GM18519 (cell line): Measurements from ENCODE around the gene EME1.
"Not testable (repeated sequence)": the region's sequence is repeated elsewhere in the genome, so short reads cannot be mapped to it uniquely, and the experiment has no call there.

Experiments
- ATAC-seq: cut with Tn5 transposase; IDR thresholded peaks from one replicate; pipeline ENCODE4 v1.9.1; 2021; ENCODE audit warnings: mild to moderate bottlenecking, moderate library complexity; ENCODE audit not compliant: unreplicated experiment, low FRiP score

Gene EME1

GRCh38 chr17:50389534-50389933, 16.5 kb downstream of the EME1 start:
- no peak for ATAC-seq

- no peak for ATAC-seq
Measured at GRCh38 chr17:50392621-50393020, 19.6 kb downstream of the EME1 start.

- no peak for ATAC-seq
Measured at GRCh38 chr17:50393700-50394099, 20.7 kb downstream of the EME1 start.

- no peak for ATAC-seq
Measured at GRCh38 chr17:50394711-50395110, 21.7 kb downstream of the EME1 start.

- ATAC-seq, result no peak
Measured at GRCh38 chr17:50396261-50397110, 23.5 kb downstream of the EME1 start.

GRCh38 chr17:50397111-50397918, 24.3 kb downstream of the EME1 start, which contains the start of gene LRRC59:
Gene LRRC59, minus strand, starts transcription at chr17:50397523. Its CDS starts 206 bp downstream, at chr17:50397317.
- ATAC-seq, result peak; percentile 94

- no peak for ATAC-seq
Measured at GRCh38 chr17:50397919-50398285, 24.9 kb downstream of the EME1 start.

- ATAC-seq, result not testable (repeated sequence)
Measured at GRCh38 chr17:50398672-50399071, 25.6 kb downstream of the EME1 start.

GRCh38 chr17:50399591-50399990, 26.6 kb downstream of the EME1 start:
- not testable (repeated sequence) for ATAC-seq

GRCh38 chr17:50405351-50405750, 32.3 kb downstream of the EME1 start:
- not testable (repeated sequence) for ATAC-seq

GRCh38 chr17:50406578-50406977, 33.5 kb downstream of the EME1 start:
- ATAC-seq, result no peak

- ATAC-seq, result no peak
Measured at GRCh38 chr17:50407921-50408320, 34.9 kb downstream of the EME1 start.

GRCh38 chr17:50412188-50412732, 39.2 kb downstream of the EME1 start:
- ATAC-seq, result no peak

- ATAC-seq, result no peak
Measured at GRCh38 chr17:50414808-50415207, 41.8 kb downstream of the EME1 start.

GRCh38 chr17:50419577-50419976, 46.5 kb downstream of the EME1 start:
- not testable (repeated sequence) for ATAC-seq

- no peak for ATAC-seq
Measured at GRCh38 chr17:50420419-50421112, 47.5 kb downstream of the EME1 start.

- no peak for ATAC-seq
Measured at GRCh38 chr17:50421308-50422051, 48.5 kb downstream of the EME1 start.

GRCh38 chr17:50422738-50423137, 49.7 kb downstream of the EME1 start:
- no peak for ATAC-seq

GRCh38 chr17:50423553-50424159, 50.6 kb downstream of the EME1 start:
- ATAC-seq, result no peak
